HG03060 (cell line): Measurements from ENCODE around the gene SRPX2.

ENCODE experiments used
- ATAC-seq: cut with Tn5 transposase; IDR thresholded peaks from one replicate; pipeline ENCODE4 v1.9.1; 2021; ENCODE audit warnings: low read depth, moderate number of reproducible peaks; ENCODE audit not compliant: unreplicated experiment

The SRPX2 gene

GRCh38 chrX:100649550-100650356 is 5.8 kb downstream of the SRPX2 start:
- no peak for ATAC-seq

GRCh38 chrX:100650841-100651240 is 6.8 kb downstream of the SRPX2 start:
- no peak for ATAC-seq

GRCh38 chrX:100652266-100652665 is 8.3 kb downstream of the SRPX2 start:
- no peak for ATAC-seq

GRCh38 chrX:100654261-100654660 is 10.3 kb downstream of the SRPX2 start:
- ATAC-seq = no peak

GRCh38 chrX:100658941-100659381 is 15.0 kb downstream of the SRPX2 start:
- ATAC-seq = no peak

- ATAC-seq = no peak
Measured at GRCh38 chrX:100659431-100660137, 15.6 kb downstream of the SRPX2 start.

GRCh38 chrX:100662170-100662569 is 18.2 kb downstream of the SRPX2 start:
- ATAC-seq = no peak

GRCh38 chrX:100662796-100663195 is 18.8 kb downstream of the SRPX2 start:
- ATAC-seq = no peak

GRCh38 chrX:100663642-100664041 is 19.6 kb downstream of the SRPX2 start:
- no peak for ATAC-seq

GRCh38 chrX:100672966-100673365 is 29.0 kb downstream of the SRPX2 start:
- no peak for ATAC-seq

GRCh38 chrX:100673397-100673953 is 29.5 kb downstream of the SRPX2 start:
- ATAC-seq = no peak

- ATAC-seq = peak; percentile 60
Measured at GRCh38 chrX:100674705-100675104, 30.7 kb downstream of the SRPX2 start.

GRCh38 chrX:100677611-100678181 is 33.7 kb downstream of the SRPX2 start:
- ATAC-seq = no peak

GRCh38 chrX:100680756-100681155 is 36.8 kb downstream of the SRPX2 start:
- no peak for ATAC-seq

- no peak for ATAC-seq
Measured at GRCh38 chrX:100681599-100681998, 37.6 kb downstream of the SRPX2 start.

GRCh38 chrX:100682939-100683338 is 38.9 kb downstream of the SRPX2 start:
- ATAC-seq = no peak

GRCh38 chrX:100685284-100685996 is 41.4 kb downstream of the SRPX2 start:
- peak; percentile 67 for ATAC-seq

GRCh38 chrX:100685997-100686305 is 42.0 kb downstream of the SRPX2 start:
- ATAC-seq = no peak

- ATAC-seq = peak; percentile 26
Measured at GRCh38 chrX:100687128-100687527, 43.1 kb downstream of the SRPX2 start.

GRCh38 chrX:100687546-100687945 is 43.5 kb downstream of the SRPX2 start:
- peak; percentile 61 for ATAC-seq

- ATAC-seq = no peak
Measured at GRCh38 chrX:100695302-100695701, 51.3 kb downstream of the SRPX2 start.
